Activated CD8-positive, alpha-beta memory T cell treated with anti-CD3 and anti-CD28 coated beads, Interleukin-2, amount 50 U/mL, for 4 hours (primary cell): Measurements from ENCODE around the gene NEU3.
A peak's percentile ranks its signal among the peaks of the same experiment; 100 is the strongest.
"Not testable (repeated sequence)": the region's sequence is repeated elsewhere in the genome, so short reads cannot be mapped to it uniquely, and the experiment has no call there.

Experiments used
- DNase-seq: peaks from one replicate; pipeline ENCODE4 v3.0.0-alpha.2; 2020

NEU3 gene

GRCh38 chr11:74989260-74989638, 516 bp downstream of the NEU3 start:
- no peak for DNase-seq

GRCh38 chr11:74990150-74990549, 1.4 kb downstream of the NEU3 start:
- not testable (repeated sequence) for DNase-seq

- no peak for DNase-seq
These were observed 2.2 kb downstream of the NEU3 start for GRCh38 chr11:74990941-74991340.

- no peak for DNase-seq
These were observed 4.1 kb downstream of the NEU3 start for GRCh38 chr11:74992852-74993251.

- no peak for DNase-seq
These were observed 12.2 kb downstream of the NEU3 start for GRCh38 chr11:75000975-75001354.

- no peak for DNase-seq
These were observed 13.0 kb downstream of the NEU3 start for GRCh38 chr11:75001686-75002085.

- no peak for DNase-seq
These were observed 13.8 kb downstream of the NEU3 start for GRCh38 chr11:75002516-75002915.

GRCh38 chr11:75004215-75004614, 15.5 kb downstream of the NEU3 start:
- no peak for DNase-seq

- DNase-seq, result no peak
These were observed 22.6 kb downstream of the NEU3 start for GRCh38 chr11:75011357-75011756.

GRCh38 chr11:75011872-75012271, 23.1 kb downstream of the NEU3 start:
- DNase-seq, result no peak

- DNase-seq, result no peak
These were observed 24.3 kb downstream of the NEU3 start for GRCh38 chr11:75013051-75013450.

- DNase-seq, result no peak
These were observed 25.4 kb downstream of the NEU3 start for GRCh38 chr11:75014129-75014528.

GRCh38 chr11:75019200-75019599, 30.5 kb downstream of the NEU3 start:
- not testable (repeated sequence) for DNase-seq

GRCh38 chr11:75020328-75020727, 31.6 kb downstream of the NEU3 start:
- not testable (repeated sequence) for DNase-seq

- DNase-seq, result no peak
These were observed 33.6 kb downstream of the NEU3 start for GRCh38 chr11:75022296-75022695.

GRCh38 chr11:75022759-75023396, 34.1 kb downstream of the NEU3 start:
- peak; percentile 76 for DNase-seq

- no peak for DNase-seq
These were observed 34.8 kb downstream of the NEU3 start for GRCh38 chr11:75023446-75024067.

GRCh38 chr11:75024068-75024449, 35.3 kb downstream of the NEU3 start:
- DNase-seq, result no peak

GRCh38 chr11:75024764-75025211, 36.1 kb downstream of the NEU3 start:
- DNase-seq, result no peak

- DNase-seq, result no peak
These were observed 36.8 kb downstream of the NEU3 start for GRCh38 chr11:75025561-75025960.

- no peak for DNase-seq
These were observed 39.6 kb downstream of the NEU3 start for GRCh38 chr11:75028321-75028720.

GRCh38 chr11:75028724-75029123, 40.0 kb downstream of the NEU3 start:
- DNase-seq, result no peak

GRCh38 chr11:75029836-75030631, 41.3 kb downstream of the NEU3 start:
- no peak for DNase-seq

GRCh38 chr11:75031224-75031753, 42.6 kb downstream of the NEU3 start:
- DNase-seq, result no peak
